KG1 (cell line): ENCODE measurements around the gene PRKCE.

Source experiments
- DNase-seq: peaks from one replicate; lab custom pipeline; 2025; lab: John Stamatoyannopoulos, UW

The PRKCE gene

DNA sequence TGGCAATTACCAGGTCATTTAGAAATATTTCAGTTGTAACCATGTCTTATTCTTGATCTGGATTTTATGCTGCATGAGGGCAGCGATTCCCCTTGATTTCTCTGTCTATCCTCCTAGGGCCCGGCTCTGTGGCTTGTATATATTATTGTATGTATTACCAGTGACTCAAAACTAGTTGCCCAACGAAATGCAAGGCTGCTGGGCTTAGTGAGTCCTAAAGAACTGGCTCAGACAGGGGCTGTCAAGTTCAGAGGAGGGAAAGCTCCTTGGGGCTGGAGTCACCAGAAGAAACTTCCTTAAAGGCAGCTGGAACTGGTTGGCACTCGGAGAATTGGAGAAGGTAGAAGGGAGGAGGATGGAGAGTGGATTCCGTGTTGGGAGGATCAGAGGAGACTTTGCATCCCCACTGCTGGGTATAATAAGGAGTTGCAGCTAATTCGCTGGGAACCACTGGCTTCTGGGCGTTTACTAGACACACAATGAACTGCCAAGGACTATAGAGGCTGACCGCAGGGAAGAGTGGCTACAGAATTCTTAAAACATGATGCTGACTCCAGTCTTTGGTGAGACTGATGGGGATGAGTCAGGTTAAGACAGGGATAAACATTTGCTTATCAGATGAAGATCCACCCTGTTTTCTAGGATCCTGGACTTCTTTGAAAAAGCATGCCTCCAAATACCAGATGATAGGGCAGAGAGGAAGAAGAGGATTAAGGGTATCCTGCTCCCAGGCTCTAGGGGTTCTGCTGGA is 104.3 kb downstream of the PRKCE start:
- no peak for DNase-seq

DNA sequence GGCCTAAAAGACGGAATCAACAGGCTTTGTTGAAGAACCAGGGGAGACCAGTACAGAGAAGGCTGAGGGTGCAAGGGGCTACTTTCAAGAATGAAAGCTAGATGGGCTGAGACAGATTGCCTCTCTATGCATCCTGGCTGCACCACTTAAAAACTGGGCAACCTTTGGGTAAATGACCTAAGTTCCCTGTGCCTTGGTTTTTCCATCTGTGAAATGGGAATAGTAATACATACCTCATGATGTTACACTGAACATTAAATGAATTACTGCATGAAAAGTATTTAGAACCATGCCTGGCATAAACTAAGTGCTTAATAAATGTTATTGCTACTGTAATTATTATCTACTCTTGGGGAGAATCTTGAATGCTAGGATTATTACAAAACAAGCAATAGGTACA is 106.5 kb downstream of the PRKCE start:
- no peak for DNase-seq

DNA sequence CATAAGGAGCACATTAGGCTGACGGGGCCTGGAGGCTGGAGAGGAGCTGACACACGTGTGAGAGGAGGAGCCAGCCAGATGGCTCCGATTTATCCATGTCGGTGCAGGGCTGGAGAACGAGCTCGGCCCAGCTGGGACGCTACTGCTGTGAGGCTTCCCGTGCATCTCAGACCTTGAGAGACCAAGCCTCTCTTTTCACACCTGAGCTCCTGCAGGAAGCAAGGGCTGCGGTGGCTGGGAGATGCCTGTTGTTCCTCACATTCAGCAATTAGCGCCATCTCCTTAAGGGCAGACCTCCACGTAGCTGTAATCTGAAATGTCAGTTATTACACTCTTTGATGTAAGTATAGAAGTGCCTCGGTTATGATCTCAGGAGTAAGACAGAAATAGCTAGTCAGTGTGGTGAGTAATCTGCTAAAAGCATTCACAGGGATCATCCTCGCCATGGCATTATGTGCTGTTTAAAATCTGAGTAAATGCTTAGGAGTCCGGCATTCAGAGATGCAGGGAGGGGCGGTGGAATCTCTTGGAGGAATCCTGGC is 107.9 kb downstream of the PRKCE start:
- no peak for DNase-seq

DNA sequence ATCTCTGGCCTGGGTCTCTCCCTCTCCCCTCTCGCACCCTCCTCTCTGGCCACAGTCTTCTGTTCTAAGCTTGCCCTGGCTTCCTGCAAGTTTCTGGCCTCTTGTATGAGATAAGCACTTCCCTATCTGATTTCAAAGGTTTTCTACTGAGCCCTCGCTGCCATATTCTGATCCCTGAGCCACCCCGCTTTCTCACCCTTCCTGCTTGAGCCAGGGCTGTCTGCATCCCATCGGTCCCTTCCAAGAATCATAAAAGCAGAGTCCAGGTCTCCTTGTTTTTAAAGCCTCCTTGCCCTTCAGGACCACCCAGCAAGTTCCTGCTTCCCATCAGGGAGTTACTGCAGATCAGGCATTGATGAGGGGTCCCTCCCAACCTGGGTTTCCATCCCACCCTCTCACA is 110.2 kb downstream of the PRKCE start:
- DNase-seq = no peak

DNA sequence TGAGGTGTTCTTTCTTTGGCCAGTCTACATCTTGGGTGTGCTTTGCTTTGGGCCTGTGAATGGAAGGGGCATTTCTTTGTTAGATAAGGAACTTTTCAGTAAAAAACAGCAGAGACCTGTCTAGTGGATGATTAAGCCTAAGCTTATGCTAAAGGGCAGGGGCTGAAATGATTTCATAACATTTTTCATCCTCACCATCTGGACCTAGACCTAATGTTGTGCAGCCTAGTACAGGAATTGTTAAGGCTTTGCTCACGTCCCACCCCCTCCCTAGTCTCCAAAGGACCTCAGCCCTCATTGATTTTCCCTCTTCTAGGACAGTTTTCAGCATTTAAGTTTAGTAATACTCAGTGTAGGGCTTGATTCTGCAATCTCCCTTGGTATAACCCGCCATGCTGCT is 111.8 kb downstream of the PRKCE start:
- DNase-seq = no peak

DNA sequence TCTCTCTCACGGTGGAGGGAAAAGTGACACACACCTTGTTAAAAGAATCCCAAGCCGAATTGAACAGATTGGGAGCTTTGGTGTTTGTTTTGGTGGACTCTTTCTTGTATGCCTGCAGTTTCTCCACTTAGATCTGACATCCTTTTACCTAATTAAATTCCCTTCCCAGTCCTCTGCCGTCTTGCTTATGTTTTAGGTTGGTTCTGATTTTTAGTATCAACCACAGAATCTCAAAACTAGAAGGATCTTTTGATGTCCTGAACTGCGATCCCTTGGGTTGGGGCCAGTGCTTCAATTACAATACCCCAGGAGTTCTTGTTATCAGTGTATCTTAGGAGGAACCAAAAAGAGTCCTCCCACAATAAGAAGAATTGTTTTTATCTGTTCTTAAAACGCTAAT is 112.3 kb downstream of the PRKCE start:
- DNase-seq = no peak

DNA sequence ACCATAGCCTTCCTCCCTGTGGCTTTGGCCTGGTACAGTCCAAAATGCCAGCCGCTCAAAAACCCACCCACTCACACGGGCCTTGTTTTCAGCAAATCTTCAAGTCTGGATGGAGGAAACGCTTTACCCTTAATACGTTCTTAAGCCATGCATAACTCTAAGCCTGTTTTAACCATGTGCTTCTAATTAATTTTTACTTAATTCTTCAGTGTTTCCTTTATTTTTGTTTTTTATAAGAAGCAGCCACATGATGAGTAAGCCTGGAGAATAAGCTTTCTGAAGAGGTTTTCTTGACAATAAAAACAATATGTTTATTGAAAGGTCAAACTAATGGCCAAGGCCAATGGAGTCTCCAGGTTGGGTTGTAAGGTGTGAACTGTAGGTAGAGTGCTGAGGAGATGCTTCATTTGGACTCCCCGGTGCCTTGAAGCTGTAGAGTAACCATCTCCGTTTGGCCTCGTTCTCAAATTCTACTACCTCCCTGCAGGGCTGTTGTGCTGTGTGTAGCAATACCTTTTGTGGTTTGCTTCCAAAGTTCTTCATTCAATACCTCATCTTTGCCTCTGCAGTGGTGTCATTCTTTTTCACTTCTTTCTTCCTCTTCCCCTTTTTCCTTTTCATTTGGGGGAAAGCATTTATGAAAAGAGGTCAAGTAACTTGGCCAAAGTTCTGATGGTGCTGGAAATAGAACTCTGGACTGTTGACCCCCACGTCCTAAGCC is 113.7 kb downstream of the PRKCE start:
- no peak for DNase-seq

DNA sequence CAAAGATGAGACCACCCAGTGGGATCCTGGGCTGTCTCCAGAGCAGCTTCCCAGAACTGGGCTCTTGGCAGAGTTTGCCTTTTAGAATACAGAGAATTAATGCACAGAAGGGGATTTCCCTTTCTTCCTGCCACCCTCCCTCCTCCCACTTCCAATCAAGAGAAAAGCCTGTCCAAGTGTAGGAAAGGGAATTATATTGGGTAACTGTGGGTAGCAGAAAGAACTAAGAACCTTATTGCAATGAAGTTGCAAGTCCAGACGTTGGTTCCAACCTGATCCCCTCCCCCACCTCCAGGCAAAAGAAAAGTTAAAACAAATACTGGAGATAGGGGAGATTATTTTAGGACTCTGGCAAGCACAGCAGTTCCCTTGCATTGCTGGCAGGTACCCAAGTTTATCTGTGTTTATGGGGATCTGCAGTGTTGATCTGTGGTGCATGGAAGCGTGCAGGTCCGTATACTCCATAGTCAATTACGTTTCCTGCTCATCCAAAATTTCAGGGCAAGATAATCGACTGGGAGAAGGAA is 114.3 kb downstream of the PRKCE start:
- DNase-seq = no peak

DNA sequence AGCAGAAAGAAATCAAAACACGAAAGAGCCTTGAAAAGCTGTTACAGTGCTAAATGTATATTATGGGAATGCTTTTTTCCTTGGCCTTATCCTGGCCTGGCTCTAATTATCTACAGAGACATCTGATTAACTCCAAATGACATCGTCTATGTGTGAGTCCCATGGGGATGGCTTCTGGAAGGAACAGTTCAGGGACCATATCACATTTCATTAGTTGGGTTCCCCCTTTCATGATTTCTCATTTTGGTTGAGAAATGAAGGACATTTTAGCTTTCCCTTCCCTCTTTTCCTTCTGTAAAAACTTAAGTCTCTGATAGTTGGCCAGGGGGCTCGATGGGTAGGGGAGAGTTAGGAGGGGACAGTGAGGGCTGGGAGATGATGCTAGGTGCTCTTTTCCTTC is 116.7 kb downstream of the PRKCE start:
- DNase-seq = no peak

DNA sequence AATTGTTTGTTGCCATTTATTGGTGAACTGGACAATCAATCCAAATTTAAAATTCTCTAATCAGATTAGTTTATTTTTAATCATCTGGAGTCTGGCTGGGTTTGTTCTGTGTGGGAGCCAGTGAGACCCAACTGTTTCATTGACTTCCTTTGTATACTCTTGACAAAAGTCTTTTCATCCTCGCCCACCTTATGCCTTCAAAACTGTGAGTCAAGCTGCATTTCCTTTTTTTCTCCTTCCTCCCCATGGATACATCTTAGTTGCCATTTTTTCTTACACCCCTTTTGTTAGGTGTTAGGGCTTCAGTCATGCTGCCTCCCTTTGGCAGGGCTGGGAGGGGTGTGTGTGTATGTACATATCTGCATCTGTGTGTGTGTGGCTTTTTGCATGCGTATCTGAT is 117.6 kb downstream of the PRKCE start:
- DNase-seq = no peak

DNA sequence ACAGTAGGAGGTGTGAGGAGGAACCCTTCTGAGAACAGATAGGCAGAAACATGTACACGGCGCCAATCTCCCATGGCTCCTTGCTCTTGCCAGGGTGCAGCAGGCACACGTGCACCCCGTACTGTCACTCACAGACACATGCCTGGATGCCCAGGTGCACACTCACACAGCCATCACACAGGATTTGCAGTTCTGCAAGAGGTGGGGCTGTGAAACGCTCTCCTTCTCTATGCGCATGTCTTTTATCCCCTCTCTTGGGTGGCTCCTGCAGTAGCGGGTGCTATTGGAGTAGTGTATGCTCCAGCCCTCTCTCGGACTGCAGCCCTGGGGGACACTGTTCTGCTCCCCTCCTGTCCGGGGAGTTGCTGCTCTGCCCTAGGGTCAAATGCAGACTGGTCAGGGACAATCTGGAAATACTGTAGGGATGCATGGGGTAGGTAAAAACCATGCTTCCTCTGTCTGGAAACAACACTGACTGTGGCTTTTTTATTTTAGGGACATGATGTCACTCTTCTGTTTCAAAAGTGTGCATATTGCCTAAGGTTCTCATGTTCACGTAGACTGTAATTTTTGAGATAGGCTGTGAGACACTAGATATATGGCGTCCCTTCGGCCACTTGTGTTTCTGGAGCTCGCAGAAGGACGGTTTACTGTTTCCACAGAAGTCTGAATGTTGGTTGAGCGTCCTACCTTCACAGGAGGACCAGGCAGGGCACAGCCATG is 118.5 kb downstream of the PRKCE start:
- DNase-seq = no peak

DNA sequence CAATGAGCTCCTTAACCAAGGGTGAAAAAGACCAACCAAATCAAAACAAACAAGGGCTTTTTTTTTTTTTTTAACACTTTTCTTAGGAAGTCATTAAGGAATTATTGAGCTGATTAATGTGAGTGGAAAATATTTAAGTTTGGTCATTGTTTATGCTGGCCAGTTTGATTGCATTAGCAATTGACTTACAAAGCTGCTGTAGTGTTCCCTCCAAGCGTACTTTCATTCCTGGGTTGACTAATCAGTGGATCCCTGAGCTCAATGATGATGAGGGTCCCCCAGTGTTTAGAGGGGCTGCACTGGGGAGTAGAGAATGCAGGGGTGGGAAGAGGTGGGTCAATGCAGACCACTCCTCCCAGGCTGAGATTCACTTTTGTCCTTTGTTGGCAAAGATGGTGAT is 119.3 kb downstream of the PRKCE start:
- no peak for DNase-seq

DNA sequence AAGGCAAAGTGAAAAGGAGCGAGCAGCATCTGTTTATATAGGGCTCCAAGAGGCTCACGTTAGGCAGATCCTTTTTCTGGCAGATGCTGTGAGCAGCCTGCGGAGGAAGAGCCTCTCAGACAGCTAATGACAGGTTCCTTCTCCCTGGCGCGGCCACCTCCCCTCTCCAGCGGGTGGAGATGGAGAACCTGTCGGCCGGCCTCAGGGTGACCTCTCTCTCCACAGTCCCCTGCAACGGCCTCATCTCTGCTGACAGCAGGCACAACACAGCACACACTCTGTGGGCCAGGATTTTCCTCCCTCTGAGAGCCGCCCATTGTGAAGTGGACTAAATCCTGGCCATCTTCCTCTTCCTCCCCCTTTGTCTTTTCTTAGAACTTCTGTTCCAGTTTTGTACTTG is 119.8 kb downstream of the PRKCE start:
- no peak for DNase-seq

DNA sequence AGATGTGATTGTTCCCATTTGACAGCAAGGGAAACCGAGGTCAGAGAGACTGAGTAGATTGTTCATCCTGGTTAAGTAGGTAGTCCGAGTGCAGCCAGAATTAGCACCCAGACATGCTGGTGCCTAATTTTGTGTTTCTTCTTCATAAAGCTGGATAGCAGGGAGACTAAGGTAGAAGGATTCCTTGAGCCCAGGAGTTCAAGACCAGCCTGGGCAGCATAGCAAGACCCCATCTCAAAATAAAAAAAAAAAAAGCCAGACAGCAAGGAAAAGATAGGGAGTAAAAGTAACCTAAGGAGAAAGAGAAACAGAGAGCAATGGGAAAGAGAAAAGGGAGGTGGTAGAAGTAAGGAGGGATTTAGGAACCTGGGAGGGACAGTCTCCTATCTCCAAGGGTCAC is 120.6 kb downstream of the PRKCE start:
- DNase-seq = no peak

DNA sequence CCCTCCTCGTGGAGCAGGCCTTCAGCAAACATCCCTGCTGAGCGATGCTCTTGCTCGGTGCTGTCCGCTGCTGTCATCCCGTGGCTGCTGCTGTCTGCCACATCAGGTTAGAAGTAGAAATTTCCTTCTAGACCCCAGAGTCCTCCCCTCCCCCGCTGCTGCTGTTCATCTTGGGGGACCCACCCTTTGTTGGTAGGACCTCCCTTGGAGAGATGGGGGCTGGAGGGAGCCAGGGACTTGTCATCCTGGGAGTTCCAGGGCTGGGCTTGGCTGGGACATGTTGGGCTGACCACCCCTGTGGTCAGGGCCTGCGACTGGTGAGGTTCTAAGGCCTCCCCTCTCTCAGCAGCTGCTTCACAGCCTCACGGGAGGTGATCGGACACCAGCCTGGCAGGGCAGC is 122.4 kb downstream of the PRKCE start:
- DNase-seq = no peak

DNA sequence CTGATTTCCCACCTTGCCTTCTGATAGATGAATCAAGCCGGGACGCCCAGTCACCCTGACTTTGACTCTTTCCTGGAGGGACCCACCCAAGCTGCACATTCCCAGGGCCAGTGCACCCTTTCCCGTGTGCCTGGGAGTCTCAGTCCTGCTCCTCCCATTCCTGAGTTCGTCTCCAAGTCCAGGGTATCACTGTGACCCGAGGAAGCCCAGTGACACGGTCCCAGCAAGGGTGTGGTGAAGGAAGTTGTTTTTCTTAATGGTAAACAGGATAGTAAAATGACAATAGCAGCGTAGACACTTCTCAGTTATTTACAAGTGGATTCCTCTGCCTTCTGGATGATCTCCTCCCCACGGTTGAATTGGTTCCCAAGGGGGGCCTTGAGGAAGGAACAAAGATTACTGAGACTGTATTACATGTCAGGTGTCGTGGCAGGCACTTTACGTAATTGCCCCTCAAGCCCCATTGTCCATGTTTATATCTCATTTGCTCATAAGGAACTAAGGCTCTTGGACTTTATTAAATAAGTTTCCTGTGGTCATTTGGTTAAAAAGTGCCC is 123.3 kb downstream of the PRKCE start:
- DNase-seq = no peak

DNA sequence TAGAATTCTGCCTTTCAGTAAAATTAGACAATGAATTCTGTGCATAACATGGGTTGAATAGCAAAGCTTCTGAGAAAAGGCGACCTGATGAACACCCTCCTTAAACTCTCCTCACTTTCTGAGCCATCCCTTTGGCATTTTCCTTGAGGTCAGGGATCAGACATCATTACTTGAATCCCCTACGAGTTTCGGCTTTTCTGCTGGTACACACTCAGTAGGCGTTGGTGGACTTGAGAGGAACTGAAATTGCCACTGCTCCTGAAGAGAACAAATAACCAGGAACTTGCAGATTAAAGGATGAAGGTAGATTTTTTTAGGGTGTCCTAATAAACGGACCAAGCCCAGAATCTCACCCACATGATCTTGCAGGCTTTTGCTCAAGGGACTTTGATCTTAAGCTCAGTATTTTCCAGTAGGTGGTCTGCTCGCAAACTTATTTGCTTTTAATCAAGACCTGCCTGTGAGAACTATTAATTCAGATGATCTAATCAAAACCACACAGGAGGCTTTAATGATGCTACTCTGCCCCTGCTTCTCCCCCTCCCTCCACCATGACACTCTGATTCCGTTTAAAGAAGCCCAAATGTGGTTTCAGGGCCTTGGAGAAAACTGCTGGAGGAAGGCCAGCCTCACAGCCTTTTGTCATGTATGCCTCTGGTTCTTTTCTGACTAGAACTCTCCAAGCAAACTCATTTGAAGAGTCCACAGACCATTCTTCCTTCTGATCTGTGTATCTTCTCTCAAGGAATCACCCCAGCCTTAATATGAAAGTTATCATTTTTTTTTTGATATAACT is 124.9 kb downstream of the PRKCE start:
- DNase-seq = no peak

DNA sequence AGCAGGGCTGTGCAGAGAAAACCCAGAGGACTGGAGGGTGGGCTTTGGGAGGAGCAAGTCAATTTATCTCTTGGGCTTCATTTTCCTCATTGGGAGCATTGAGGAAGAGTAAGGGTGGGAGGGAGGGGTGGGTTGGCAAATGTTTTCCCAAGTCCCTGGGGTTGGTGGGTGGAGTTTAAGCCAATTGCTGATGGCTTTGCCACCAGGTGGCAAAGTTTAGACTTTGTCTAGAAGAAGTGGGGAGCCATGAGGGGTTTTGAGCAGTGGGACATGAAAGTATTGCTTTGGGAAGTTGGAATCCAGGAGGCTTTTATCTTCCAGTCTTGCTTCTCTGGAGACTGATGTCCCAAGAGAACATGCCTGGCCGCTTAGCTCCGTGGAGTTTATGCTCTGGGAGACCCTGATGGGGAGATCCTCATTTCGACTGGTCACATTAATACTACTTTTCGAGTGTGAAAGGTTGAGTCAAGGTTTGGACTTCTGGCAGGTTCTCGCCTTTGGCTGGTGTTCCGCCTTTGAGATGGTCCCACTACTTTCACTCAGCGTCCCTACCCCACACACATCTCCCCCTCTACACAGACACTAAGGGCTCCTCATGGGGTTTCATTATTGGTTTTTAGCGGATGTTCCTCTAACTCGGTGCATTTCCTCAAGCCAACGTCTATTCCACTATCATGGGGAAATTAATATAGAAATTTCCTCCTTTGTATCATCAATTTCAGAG is 126.7 kb downstream of the PRKCE start:
- DNase-seq = peak; percentile 32

DNA sequence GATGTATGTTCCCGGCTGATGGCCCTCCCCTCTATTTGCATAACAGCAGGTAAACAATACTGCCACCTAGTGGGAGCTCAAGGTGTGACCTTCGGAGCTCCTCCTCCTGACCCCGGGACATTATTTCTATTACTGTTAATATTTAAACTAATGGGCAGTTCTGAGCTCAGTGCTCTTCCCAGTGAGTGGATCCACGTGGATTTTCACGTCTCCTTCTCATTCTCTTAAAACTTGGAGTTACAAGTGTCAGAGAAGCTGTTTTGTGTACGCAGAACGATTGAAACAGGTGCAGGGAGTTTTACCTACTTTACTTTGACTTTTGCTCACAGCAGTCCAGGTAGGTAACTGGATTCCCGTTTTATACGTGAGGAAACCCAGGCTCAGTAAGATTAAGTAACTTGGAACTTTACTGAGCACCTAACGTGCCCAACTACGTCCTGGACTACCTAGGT is 127.3 kb downstream of the PRKCE start:
- no peak for DNase-seq

DNA sequence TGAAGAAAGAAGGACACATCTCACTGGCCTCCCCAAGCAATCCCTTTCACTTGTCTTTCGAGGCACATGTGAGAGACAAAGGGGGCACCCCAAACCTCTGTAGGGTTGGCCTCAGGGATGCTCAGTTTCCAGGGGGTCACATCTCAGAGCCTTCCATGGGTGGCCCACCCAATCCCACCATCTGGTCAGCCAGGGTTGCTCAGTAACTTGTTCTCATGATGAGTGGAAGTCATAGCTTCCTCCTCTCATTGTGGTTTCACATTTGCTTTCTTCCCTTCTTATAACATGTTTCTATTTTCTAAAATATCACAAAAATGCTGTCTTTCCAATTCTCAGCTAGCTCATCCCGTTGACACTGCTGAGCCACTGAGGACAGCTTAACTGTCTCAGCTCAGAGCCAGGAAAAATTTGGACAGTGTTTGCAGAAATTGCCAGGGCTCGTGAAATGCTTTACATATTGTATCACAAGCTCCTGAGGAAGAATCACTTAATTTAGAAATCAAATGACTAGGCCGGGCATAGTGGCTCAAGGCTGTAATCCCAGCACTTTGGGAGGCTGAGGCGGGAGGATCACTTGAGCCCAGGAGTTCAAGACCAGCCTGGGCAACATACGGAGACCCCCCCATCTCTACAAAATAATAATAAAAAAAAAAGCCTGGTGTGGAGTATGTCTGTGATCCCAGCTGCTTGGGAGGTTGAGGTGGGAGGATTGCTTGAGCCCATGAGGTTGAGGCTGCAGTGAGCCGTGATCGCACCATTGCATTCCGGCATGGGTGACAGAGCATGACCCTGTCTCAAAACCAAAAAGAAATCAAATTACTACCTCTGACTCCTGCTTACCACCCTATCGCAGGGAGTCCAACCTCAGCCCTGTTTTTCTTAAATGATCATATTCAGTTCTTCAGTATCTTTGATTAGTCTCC is 129.3 kb downstream of the PRKCE start:
- no peak for DNase-seq
